ENCODE data around the gene TUBGCP2.

TUBGCP2 gene

DNA sequence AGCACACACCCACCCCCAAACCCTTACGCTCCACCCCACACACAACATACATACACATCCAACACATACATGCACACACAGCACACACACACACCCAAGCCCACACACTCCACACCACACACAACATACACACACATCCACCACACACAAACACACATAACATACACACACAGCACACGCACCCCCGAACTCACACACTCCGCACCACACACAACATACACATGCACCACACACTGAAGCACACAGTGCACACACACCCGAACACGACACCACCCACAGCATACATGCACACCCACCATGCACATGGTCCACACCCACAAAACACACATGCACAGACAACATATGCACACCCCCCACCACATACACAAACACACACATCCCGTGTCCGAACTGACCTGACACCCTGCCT, 40.5 kb upstream of the TUBGCP2 start:
- H3K9me3 ChIP-seq (ENCODE audit: control insufficient read depth, insufficient read depth, low read depth, low read length) = no peaks in the 10 kb centered on the region
- CTCF ChIA-PET = no interaction called here
- H3K4me1 ChIP-seq (ENCODE audit: control insufficient read depth, insufficient read depth, low read length) = no peaks in the 10 kb centered on the region
- H3K27ac ChIP-seq (ENCODE audit: extremely low read depth, low read depth, low read length) = no peak overlapping the region
- H3K36me3 ChIP-seq (ENCODE audit: control insufficient read depth in 2 of 2, insufficient read depth in 1 of 2, low read length in 2 of 2) = no peaks in the 10 kb centered on the region
- POLR2A ChIA-PET = no interaction called here
- H3K4me3 ChIP-seq (ENCODE audit: low read depth, low read length) = no peak overlapping the region
- TF ChIP-seq, protein P1, sequence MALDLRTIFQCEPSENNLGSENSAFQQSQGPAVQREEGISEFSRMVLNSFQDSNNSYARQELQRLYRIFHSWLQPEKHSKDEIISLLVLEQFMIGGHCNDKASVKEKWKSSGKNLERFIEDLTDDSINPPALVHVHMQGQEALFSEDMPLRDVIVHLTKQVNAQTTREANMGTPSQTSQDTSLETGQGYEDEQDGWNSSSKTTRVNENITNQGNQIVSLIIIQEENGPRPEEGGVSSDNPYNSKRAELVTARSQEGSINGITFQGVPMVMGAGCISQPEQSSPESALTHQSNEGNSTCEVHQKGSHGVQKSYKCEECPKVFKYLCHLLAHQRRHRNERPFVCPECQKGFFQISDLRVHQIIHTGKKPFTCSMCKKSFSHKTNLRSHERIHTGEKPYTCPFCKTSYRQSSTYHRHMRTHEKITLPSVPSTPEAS (tag by site-specific recombination; IDR thresholded peaks at IDR 0.05) = peak; percentile 66
- no peak for TF ChIP-seq TCF7L2 (IDR thresholded peaks at IDR 0.05; ENCODE audit: borderline replicate concordance, low read depth, low read length)
- TF ChIP-seq WT1 (tag by site-specific recombination; IDR thresholded peaks at IDR 0.05) = no peak
- no peak for TF ChIP-seq ZNF155 (tag by site-specific recombination; IDR thresholded peaks at IDR 0.05)
- TF ChIP-seq OSR2 (tag by site-specific recombination; IDR thresholded peaks at IDR 0.05) = no peak
- TF ChIP-seq, protein P2, sequence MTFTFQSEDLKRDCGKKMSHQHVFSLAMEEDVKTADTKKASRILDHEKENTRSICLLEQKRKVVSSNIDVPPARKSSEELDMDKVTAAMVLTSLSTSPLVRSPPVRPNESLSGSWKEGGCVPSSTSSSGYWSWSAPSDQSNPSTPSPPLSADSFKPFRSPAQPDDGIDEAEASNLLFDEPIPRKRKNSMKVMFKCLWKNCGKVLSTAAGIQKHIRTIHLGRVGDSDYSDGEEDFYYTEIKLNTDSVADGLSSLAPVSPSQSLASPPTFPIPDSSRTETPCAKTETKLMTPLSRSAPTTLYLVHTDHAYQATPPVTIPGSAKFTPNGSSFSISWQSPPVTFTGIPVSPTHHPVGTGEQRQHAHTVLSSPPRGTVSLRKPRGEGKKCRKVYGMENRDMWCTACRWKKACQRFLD (tag by site-specific recombination; IDR thresholded peaks at IDR 0.05) = no peak
- TF ChIP-seq ZNF121 (tag by site-specific recombination; IDR thresholded peaks at IDR 0.05) = no peak
- TF ChIP-seq ZNF114 (tag by site-specific recombination; IDR thresholded peaks at IDR 0.05) = no peak
- TF ChIP-seq ZNF76 (tag by site-specific recombination; IDR thresholded peaks at IDR 0.05; ENCODE audit: borderline replicate concordance, low read depth) = no peak
- TF ChIP-seq, protein P3, sequence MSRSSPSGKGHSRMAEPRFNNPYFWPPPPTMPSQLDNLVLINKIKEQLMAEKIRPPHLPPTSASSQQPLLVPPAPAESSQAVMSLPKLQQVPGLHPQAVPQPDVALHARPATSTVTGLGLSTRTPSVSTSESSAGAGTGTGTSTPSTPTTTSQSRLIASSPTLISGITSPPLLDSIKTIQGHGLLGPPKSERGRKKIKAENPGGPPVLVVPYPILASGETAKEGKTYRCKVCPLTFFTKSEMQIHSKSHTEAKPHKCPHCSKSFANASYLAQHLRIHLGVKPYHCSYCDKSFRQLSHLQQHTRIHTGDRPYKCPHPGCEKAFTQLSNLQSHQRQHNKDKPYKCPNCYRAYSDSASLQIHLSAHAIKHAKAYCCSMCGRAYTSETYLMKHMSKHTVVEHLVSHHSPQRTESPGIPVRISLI (tag by site-specific recombination; IDR thresholded peaks at IDR 0.05) = no peak
- TF ChIP-seq HOXA7 (CRISPR knock-in tag; IDR thresholded peaks at IDR 0.05; ENCODE audit: borderline replicate concordance) = no peak
- 0 out of 2 replicates have a peak, but pooled peaks have one; percentile 37 for TF ChIP-seq KLF1 (tag by site-specific recombination; IDR thresholded peaks at IDR 0.05)
- TF ChIP-seq, protein P4, sequence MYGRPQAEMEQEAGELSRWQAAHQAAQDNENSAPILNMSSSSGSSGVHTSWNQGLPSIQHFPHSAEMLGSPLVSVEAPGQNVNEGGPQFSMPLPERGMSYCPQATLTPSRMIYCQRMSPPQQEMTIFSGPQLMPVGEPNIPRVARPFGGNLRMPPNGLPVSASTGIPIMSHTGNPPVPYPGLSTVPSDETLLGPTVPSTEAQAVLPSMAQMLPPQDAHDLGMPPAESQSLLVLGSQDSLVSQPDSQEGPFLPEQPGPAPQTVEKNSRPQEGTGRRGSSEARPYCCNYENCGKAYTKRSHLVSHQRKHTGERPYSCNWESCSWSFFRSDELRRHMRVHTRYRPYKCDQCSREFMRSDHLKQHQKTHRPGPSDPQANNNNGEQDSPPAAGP (tag by site-specific recombination; IDR thresholded peaks at IDR 0.05) = no peak
- TF ChIP-seq ZIC2 (tag by site-specific recombination; IDR thresholded peaks at IDR 0.05) = 0 out of 2 replicates have a peak, but pooled peaks have one; percentile 49
- TF ChIP-seq, protein P5, sequence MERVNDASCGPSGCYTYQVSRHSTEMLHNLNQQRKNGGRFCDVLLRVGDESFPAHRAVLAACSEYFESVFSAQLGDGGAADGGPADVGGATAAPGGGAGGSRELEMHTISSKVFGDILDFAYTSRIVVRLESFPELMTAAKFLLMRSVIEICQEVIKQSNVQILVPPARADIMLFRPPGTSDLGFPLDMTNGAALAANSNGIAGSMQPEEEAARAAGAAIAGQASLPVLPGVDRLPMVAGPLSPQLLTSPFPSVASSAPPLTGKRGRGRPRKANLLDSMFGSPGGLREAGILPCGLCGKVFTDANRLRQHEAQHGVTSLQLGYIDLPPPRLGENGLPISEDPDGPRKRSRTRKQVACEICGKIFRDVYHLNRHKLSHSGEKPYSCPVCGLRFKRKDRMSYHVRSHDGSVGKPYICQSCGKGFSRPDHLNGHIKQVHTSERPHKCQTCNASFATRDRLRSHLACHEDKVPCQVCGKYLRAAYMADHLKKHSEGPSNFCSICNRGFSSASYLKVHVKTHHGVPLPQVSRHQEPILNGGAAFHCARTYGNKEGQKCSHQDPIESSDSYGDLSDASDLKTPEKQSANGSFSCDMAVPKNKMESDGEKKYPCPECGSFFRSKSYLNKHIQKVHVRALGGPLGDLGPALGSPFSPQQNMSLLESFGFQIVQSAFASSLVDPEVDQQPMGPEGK (tag by site-specific recombination; IDR thresholded peaks at IDR 0.05) = no peak
- TF ChIP-seq BCL11A (tag by site-specific recombination; IDR thresholded peaks at IDR 0.05; ENCODE audit: low read depth) = no peak
- TF ChIP-seq, protein P6, sequence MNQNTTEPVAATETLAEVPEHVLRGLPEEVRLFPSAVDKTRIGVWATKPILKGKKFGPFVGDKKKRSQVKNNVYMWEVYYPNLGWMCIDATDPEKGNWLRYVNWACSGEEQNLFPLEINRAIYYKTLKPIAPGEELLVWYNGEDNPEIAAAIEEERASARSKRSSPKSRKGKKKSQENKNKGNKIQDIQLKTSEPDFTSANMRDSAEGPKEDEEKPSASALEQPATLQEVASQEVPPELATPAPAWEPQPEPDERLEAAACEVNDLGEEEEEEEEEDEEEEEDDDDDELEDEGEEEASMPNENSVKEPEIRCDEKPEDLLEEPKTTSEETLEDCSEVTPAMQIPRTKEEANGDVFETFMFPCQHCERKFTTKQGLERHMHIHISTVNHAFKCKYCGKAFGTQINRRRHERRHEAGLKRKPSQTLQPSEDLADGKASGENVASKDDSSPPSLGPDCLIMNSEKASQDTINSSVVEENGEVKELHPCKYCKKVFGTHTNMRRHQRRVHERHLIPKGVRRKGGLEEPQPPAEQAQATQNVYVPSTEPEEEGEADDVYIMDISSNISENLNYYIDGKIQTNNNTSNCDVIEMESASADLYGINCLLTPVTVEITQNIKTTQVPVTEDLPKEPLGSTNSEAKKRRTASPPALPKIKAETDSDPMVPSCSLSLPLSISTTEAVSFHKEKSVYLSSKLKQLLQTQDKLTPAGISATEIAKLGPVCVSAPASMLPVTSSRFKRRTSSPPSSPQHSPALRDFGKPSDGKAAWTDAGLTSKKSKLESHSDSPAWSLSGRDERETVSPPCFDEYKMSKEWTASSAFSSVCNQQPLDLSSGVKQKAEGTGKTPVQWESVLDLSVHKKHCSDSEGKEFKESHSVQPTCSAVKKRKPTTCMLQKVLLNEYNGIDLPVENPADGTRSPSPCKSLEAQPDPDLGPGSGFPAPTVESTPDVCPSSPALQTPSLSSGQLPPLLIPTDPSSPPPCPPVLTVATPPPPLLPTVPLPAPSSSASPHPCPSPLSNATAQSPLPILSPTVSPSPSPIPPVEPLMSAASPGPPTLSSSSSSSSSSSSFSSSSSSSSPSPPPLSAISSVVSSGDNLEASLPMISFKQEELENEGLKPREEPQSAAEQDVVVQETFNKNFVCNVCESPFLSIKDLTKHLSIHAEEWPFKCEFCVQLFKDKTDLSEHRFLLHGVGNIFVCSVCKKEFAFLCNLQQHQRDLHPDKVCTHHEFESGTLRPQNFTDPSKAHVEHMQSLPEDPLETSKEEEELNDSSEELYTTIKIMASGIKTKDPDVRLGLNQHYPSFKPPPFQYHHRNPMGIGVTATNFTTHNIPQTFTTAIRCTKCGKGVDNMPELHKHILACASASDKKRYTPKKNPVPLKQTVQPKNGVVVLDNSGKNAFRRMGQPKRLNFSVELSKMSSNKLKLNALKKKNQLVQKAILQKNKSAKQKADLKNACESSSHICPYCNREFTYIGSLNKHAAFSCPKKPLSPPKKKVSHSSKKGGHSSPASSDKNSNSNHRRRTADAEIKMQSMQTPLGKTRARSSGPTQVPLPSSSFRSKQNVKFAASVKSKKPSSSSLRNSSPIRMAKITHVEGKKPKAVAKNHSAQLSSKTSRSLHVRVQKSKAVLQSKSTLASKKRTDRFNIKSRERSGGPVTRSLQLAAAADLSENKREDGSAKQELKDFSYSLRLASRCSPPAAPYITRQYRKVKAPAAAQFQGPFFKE (tag by site-specific recombination; IDR thresholded peaks at IDR 0.05; ENCODE audit: borderline replicate concordance) = no peak
- no peak for TF ChIP-seq HOXC10 (CRISPR knock-in tag; IDR thresholded peaks at IDR 0.05)
- TF ChIP-seq ZNF157 (tag by site-specific recombination; IDR thresholded peaks at IDR 0.05) = 0 out of 2 replicates have a peak, but pooled peaks have one; percentile 34
- TF ChIP-seq KLF8 (tag by site-specific recombination; IDR thresholded peaks at IDR 0.05) = no peak
- no peak for TF ChIP-seq ZNF221 (tag by site-specific recombination; IDR thresholded peaks at IDR 0.05; ENCODE audit: borderline replicate concordance)
- TF ChIP-seq ZFHX2 (tag by site-specific recombination; conservative IDR thresholded peaks at IDR 0.05) = peak; percentile 78
- TF ChIP-seq HOXD13 (CRISPR knock-in tag; IDR thresholded peaks at IDR 0.05; ENCODE audit: borderline replicate concordance) = no peak
- TF ChIP-seq FEZF1 (tag by site-specific recombination; IDR thresholded peaks at IDR 0.05) = no peak
- no peak for TF ChIP-seq ZEB2 (tag by site-specific recombination; IDR thresholded peaks at IDR 0.05)

Measured in HEK293 (cell line).